Left ventricle myocardium inferior (tissue), 1 donor: ENCODE results near the gene AIG1. TPM values are rescaled to one million over a fixed set of nuclear protein-coding genes. Genes with fewer than 3 reads are reported as not detected.

Source experiments
- DNase-seq: peaks from one replicate; pipeline ENCODE4 v3.0.0-alpha.2; 2020
- H3K27ac ChIP-seq: fragments of 200-600 bp; replicated peaks from 2 replicates; pipeline ENCODE4 v1.8.0; 2021
- H3K27me3 ChIP-seq: fragments of 200-600 bp; 2 replicates; pipeline ENCODE4 v1.8.0; 2021; ENCODE audit warnings: low read depth
- H3K36me3 ChIP-seq: fragments of 200-600 bp; 2 replicates; pipeline ENCODE4 v1.8.0; 2021
- H3K4me1 ChIP-seq: fragments of 200-600 bp; 2 replicates; pipeline ENCODE4 v1.8.0; 2021
- H3K4me3 ChIP-seq: fragments of 200-600 bp; 2 replicates; pipeline ENCODE4 v1.8.0; 2021; ENCODE audit warnings: mild to moderate bottlenecking, moderate library complexity
- H3K9me3 ChIP-seq: fragments of 200-600 bp; replicated peaks from 2 replicates; pipeline ENCODE4 v1.8.0; 2021
- CTCF ChIP-seq: fragments of 200-600 bp; IDR thresholded peaks from 2 replicates; pipeline ENCODE4 v1.8.0; 2021; ENCODE audit warnings: antibody characterized with exemption, mild to moderate bottlenecking, borderline replicate concordance
- intact Hi-C: fragments of 100-400 bp; cut with micrococcal nuclease; formaldehyde crosslinking; loops from one replicate; pipeline ENCODE4 v1.11.0; 2022
- total RNA-seq: library from RNA; stranded (reverse); fragmentation: NEBNext Ultra II Directional; extraction: Animal tissue kit (Norgen Biotek cat#: 25700); gene quantifications from one replicate; pipeline ENCODE4 v1.2.1, GENCODE V29; 2021
- donor health status: DM: no; HTN: yes; CAD: no; lungs with severe emphysema.

AIG1 gene
- total RNA-seq, 1 donor from 2014 or later, result 76.5 TPM

DNA sequence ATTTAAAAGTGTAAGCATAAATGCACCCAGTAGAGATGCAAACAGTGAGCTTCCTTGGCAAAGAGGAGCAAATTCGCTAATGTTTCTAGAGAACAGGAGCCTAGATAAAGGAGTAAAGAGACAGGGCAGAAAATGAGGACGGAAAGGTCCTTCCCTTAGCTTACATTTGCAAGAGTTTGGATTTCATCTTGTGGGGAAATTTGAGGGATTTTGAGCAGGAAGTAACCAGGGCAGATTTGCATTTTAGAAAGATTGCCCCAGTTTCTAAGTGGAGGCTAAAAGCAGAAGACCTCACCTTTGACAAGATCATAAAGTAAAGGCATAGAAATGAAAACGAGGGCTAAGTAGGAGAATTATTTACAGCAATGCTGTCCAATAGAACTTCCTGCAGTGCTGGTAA is 309.3 kb downstream of the AIG1 start:
- TF ChIP-seq CTCF, result no peak
- H3K27ac ChIP-seq, result no peak overlapping the region
- no peak for DNase-seq
- no peaks in the 10 kb centered on the region for H3K27me3 ChIP-seq
- H3K36me3 ChIP-seq, result no peaks in the 10 kb centered on the region
- no peaks in the 10 kb centered on the region for H3K9me3 ChIP-seq
- no peak overlapping the region for H3K4me3 ChIP-seq
- no peaks in the 10 kb centered on the region for H3K4me1 ChIP-seq
- intact Hi-C loops, result no loop called here

DNA sequence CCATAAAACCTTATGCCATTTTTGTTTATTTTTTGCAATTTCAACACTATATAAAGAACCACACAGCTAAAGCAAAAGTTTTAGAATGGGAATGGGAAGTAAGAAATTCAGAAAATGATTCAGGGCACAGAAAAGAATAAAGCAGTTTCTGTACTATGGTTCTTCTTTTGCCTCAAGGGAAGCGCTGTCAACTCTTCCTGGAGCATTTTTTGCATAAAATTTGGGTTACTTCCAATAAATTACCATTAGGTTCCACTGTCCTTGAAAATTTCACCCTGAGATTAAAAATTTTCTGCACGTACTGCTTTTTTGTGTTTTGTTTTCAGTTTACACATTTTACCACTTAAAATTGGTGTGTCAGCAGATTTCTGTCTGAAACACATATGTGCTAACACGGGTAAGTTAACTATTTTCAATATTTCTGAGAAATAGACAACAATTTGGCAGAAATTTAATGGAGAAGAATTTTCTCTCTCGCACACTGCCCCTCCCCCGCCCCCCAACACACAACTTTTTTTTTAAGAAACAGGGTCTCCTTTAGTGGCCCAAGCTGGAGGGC is 310.2 kb downstream of the AIG1 start:
- Histone ChIP-seq H3K36me3 (no peaks in the 10 kb centered on the region), H3K4me3 (no peak overlapping the region), H3K27me3 (no peaks in the 10 kb centered on the region), H3K27ac (no peak overlapping the region), H3K9me3 (no peaks in the 10 kb centered on the region), H3K4me1 (no peaks in the 10 kb centered on the region)
- no peak for TF ChIP-seq CTCF
- intact Hi-C loops, result no loop called here
- DNase-seq, result no peak

DNA sequence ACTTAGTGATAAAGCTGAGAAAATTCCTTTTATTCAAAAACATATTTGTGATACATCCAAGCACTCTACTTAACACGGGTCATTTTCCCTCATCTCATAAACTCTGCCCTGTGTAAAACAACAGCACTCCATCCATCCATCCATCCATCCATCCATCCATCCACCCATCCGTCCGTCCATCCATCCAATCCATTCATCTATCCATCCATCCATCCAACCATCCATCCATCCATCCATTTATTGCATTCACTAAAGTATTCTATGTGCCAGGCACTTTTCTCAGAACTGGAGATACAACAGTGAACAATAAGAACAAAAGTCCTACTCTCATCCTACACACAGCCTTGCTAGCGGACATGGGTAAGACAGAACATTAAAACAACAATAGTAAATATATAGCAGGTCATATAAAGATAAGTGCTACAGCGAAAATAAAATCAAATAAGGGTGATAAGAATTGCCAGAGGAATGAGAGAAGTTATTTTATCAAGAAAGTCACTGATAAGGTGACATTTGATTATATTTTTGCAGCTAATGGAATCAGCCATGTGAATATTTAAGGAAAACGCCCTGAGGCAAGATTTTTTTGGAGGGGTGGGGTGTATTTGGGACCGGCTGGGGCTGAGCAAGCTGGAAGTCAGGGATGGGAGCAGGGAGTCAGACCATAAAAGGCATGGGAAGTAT is 311.7 kb downstream of the AIG1 start:
- Histone ChIP-seq H3K4me3 (no peak overlapping the region), H3K4me1 (no peaks in the 10 kb centered on the region), H3K36me3 (no peaks in the 10 kb centered on the region), H3K27ac (no peak overlapping the region), H3K9me3 (no peaks in the 10 kb centered on the region), H3K27me3 (no peaks in the 10 kb centered on the region)
- DNase-seq, result no peak
- TF ChIP-seq CTCF, result no peak
- intact Hi-C loops, result no loop called here

- TF ChIP-seq CTCF, result no peak
- Histone ChIP-seq H3K36me3 (no peaks in the 10 kb centered on the region), H3K4me1 (no peaks in the 10 kb centered on the region), H3K27me3 (no peaks in the 10 kb centered on the region), H3K4me3 (no peak overlapping the region), H3K9me3 (no peaks in the 10 kb centered on the region), H3K27ac (no peak overlapping the region)
- DNase-seq, result no peak
- intact Hi-C loops, result no loop called here
Measured at GRCh38 chr6:143374014-143374413, 313.3 kb downstream of the AIG1 start.

DNA sequence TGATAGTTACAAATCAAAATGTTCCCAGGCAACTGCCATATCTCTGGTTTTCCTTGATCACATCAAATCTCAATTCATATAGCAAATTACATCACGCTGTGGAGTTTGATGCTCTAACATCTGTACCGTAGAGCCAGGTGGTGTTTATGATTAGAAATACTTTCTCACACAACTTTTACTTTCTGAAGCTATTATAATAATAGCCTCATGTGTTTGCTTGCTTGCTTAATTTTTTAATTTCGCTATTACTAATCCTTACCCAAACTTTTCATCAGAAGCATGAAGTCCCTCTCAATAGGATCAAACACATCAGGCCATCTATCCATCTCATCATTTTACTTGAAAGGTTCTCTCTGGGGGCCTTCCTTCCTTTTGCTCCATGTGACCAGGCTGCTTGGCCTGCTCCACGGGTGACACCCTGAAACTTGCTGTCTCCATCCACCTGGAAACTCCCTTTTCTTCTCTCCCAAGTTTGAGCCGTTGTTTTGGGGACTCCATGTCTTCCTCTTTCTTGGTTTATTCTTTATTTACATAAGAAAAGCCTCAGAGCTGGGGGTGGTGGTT is 314.4 kb downstream of the AIG1 start:
- Histone ChIP-seq H3K4me3 (no peak overlapping the region), H3K9me3 (no peaks in the 10 kb centered on the region), H3K4me1 (no peaks in the 10 kb centered on the region), H3K27ac (no peak overlapping the region), H3K36me3 (no peaks in the 10 kb centered on the region), H3K27me3 (no peaks in the 10 kb centered on the region)
- DNase-seq, result no peak
- TF ChIP-seq CTCF, result no peak
- intact Hi-C loops, result no loop called here
